K562 (cell line): Measurements from ENCODE around the gene VENTX. TPM values are rescaled to one million over a fixed set of nuclear protein-coding genes. Genes with fewer than 3 reads are reported as not detected.

Experiments
- ASH1L ChIP-seq: fragments of 450-650 bp; IDR thresholded peaks from 2 replicates; pipeline ENCODE4 v1.6.1; 2018; ENCODE audit warnings: borderline replicate concordance, mild to moderate bottlenecking, low read depth; ENCODE audit not compliant: partially characterized antibody
- CHCHD3 ChIP-seq: fragments of 250-450 bp; sonication (Bioruptor Pico); IDR thresholded peaks from 2 replicates; pipeline ENCODE4 v2.1.2; 2022; ENCODE audit warnings: mild to moderate bottlenecking
- E2F5 ChIP-seq: sonication (generic); formaldehyde crosslinking; IDR thresholded peaks from 2 replicates; pipeline ENCODE4 v1.8.0; 2022; ENCODE audit warnings: mild to moderate bottlenecking, missing genetic modification reagents
- E2F6 ChIP-seq, 2 experiments: IDR thresholded peaks; 2 replicates each; pipeline ENCODE4 v1.6.1; 2011; ENCODE audit warnings: borderline replicate concordance in 1 of 2, control low read depth in 1 of 2, low read depth in 1 of 2, low read length in 1 of 2, mild to moderate bottlenecking in 1 of 2, mixed read lengths in 1 of 2, moderate library complexity in 1 of 2; ENCODE audit not compliant: insufficient read depth in 1 of 2, insufficient read length in 1 of 2, poor library complexity in 1 of 2, severe bottlenecking in 1 of 2; ENCODE audit errors: extremely low read depth in 1 of 2
- KDM5B ChIP-seq: fragments of 200-600 bp; sonication (generic); IDR thresholded peaks from 2 replicates; pipeline ENCODE4 v1.6.1; 2012; ENCODE audit warnings: low read depth, mild to moderate bottlenecking, moderate library complexity, low read length, control low read depth, inconsistent platforms; ENCODE audit not compliant: insufficient replicate concordance
- SLC30A9 ChIP-seq: fragments of 250-450 bp; sonication (Bioruptor Pico); IDR thresholded peaks from 2 replicates; pipeline ENCODE4 v1.8.0; 2022; ENCODE audit warnings: mild to moderate bottlenecking, moderate library complexity
- SMAD3 ChIP-seq: fragments of 450-650 bp; formaldehyde crosslinking; conservative IDR thresholded peaks from 2 replicates; pipeline ENCODE4 v1.4.0; 2020; ENCODE audit warnings: mild to moderate bottlenecking
- SP1 ChIP-seq: sonication (generic); formaldehyde crosslinking; IDR thresholded peaks from 2 replicates; pipeline ENCODE4 v1.8.1; 2022; ENCODE audit warnings: mild to moderate bottlenecking, missing genetic modification reagents
- ZBTB2 ChIP-seq: fragments of 450-650 bp; IDR thresholded peaks from 2 replicates; pipeline ENCODE4 v1.6.1; 2016; ENCODE audit warnings: antibody characterized with exemption
- ZFX ChIP-seq: sonication (generic); formaldehyde crosslinking; IDR thresholded peaks from 2 replicates; pipeline ENCODE4 v1.8.0; 2022; ENCODE audit warnings: mild to moderate bottlenecking, missing genetic modification reagents, moderate library complexity
- ZNF134 ChIP-seq: fragments of 250-450 bp; sonication (Bioruptor Pico); conservative IDR thresholded peaks from 2 replicates; pipeline ENCODE4 v1.4.0; 2020
- ZNF280B ChIP-seq: fragments of 250-450 bp; sonication (Bioruptor Pico); IDR thresholded peaks from 2 replicates; pipeline ENCODE4 v1.5.1; 2021; ENCODE audit warnings: mild to moderate bottlenecking
- ZNF57 ChIP-seq: fragments of 450-650 bp; formaldehyde crosslinking; IDR thresholded peaks from 2 replicates; pipeline ENCODE4 v1.4.0; 2020; ENCODE audit warnings: mild to moderate bottlenecking, moderate library complexity
- polyA plus RNA-seq, 8 experiments: library from polyadenylated mRNA; depleted of rRNA in 4 of 8; stranded (reverse) in 5 of 8; unstranded in 3 of 8; fragments of >200 nt; fragmentation: Nextera tagmentation in 2 of 8; fragmentation: Illumina TruSeq in 1 of 8; extraction: Ambion mirVana in 2 of 8; extraction: Trizol in 1 of 8; gene quantifications; 2 replicates each; pipeline versions ENCODE4 v1.2.1 to v1.2.3, GENCODE V29; 2011 to 2014; ENCODE audit warnings: inconsistent platforms in 1 of 8, missing spikeins in 1 of 8
- total RNA-seq, 7 experiments: library from RNA; depleted of rRNA in 6 of 7; stranded (reverse); fragments of >200 nt in 6 of 7; fragmentation: Illumina TruSeq in 2 of 7; extraction: Trizol in 2 of 7; gene quantifications; 2 replicates each; pipeline versions ENCODE4 v1.2.1 to v1.2.3, GENCODE V29; 2011 to 2021; ENCODE audit warnings: low replicate concordance in 1 of 7

VENTX gene
- total and polyA plus RNA-seq, 9 of the 15 experiments (the other 6 are each of a cell fraction or from before 2014, with no cell fraction given), result 0.07 to 0.70 (median 0.20) TPM; not detected in 1

GRCh38 chr10:133277993-133278576, 40.4 kb downstream of the VENTX start (continued):
- 0 out of 2 replicates have a peak, but pooled peaks have one; percentile 42 for TF ChIP-seq SP1 (CRISPR knock-in tag)
- peak in 1 of 2 experiments; percentile 33 for TF ChIP-seq E2F6 (IDR thresholded peaks at IDR 0.05; ENCODE audit: borderline replicate concordance in 1 of 2, extremely low read depth in 1 of 2, insufficient read depth in 1 of 2, insufficient read length in 1 of 2, low read depth in 1 of 2, low read length in 1 of 2, poor library complexity in 1 of 2, severe bottlenecking in 1 of 2)
- no peak for TF ChIP-seq ZNF280B (CRISPR knock-in tag)
- TF ChIP-seq SLC30A9, result no peak
- TF ChIP-seq KDM5B, result no peak
- TF ChIP-seq ZFX (CRISPR knock-in tag), result peak; percentile 7; the same call in 1 of the 2 replicates
- no peak for TF ChIP-seq ZBTB2
- peak; percentile 50; the same call in 1 of the 2 replicates for TF ChIP-seq ZNF134 (CRISPR knock-in tag)
- TF ChIP-seq ZNF57, result no peak
- no peak for TF ChIP-seq CHCHD3 (CRISPR knock-in tag)
- no peak for TF ChIP-seq SMAD3
- 0 out of 2 replicates have a peak, but pooled peaks have one; percentile 30 for TF ChIP-seq E2F5
- TF ChIP-seq ASH1L, result no peak
